ENCODE results near the gene MFSD11.

- TF ChIP-seq POLR2AphosphoS5 (IDR thresholded peaks at IDR 0.05) (no peak), CTCF (IDR thresholded peaks at IDR 0.05) (no peak), POLR2A (IDR thresholded peaks at IDR 0.05) (no peak), EP300 (IDR thresholded peaks at IDR 0.05) (no peak)
Measured at GRCh38 chr17:76751416-76751993, 13.6 kb downstream of the MFSD11 start.

Measured in upper lobe of left lung (tissue), 4 donors.